Fibroblast of villous mesenchyme (primary cell): ENCODE data around the gene RPUSD2. TPM values are rescaled to one million over a fixed set of nuclear protein-coding genes. Genes with fewer than 3 reads are reported as not detected.
A peak's percentile ranks its signal among the peaks of the same experiment; 100 is the strongest.

Experiments
- DNase-seq: peaks from one replicate; pipeline ENCODE4 v3.0.0-alpha.2; 2010; ENCODE audit warnings: low read depth
- H3K4me3 ChIP-seq: 2 replicates; pipeline ENCODE4 v1.5.1; 2011; ENCODE audit warnings: low read depth, mild to moderate bottlenecking, low read length
- total RNA-seq: library from RNA; depleted of rRNA; stranded (reverse); fragments of >200 nt; gene quantifications from 2 replicates; pipeline ENCODE4 v1.2.3, GENCODE V29; 2012
- TF ChIP-seq, protein P1 (sequence below): IDR thresholded peaks from 2 replicates; pipeline ENCODE4 v1.5.1; 2012; ENCODE audit warnings: low read depth, mild to moderate bottlenecking, low read length; ENCODE audit not compliant: insufficient read depth

The RPUSD2 gene
- total RNA-seq, 1 donor = 11.2 TPM

DNA sequence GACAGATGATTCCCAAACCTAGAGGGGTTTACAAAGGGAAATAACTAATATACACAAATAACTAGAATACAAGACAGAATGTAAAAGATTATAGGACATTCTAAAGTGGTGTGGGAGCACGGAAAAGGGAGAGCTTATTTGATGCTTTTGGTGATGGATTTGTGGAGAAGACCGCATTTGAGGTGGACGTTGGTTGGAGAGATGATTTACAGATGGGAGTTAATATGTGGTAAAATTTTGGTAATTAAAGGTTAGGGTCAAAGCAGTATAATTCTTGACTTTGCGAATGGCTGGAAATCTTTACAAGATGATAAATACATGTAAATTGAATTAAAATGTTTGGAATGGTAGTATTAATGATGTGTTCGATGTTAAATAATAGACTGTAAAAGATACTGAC, 26.1 kb downstream of the RPUSD2 start:
- no peak for DNase-seq
- TF ChIP-seq, protein P1, sequence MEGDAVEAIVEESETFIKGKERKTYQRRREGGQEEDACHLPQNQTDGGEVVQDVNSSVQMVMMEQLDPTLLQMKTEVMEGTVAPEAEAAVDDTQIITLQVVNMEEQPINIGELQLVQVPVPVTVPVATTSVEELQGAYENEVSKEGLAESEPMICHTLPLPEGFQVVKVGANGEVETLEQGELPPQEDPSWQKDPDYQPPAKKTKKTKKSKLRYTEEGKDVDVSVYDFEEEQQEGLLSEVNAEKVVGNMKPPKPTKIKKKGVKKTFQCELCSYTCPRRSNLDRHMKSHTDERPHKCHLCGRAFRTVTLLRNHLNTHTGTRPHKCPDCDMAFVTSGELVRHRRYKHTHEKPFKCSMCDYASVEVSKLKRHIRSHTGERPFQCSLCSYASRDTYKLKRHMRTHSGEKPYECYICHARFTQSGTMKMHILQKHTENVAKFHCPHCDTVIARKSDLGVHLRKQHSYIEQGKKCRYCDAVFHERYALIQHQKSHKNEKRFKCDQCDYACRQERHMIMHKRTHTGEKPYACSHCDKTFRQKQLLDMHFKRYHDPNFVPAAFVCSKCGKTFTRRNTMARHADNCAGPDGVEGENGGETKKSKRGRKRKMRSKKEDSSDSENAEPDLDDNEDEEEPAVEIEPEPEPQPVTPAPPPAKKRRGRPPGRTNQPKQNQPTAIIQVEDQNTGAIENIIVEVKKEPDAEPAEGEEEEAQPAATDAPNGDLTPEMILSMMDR = no peak
- peak overlapping the region; percentile 94 for H3K4me3 ChIP-seq

DNA sequence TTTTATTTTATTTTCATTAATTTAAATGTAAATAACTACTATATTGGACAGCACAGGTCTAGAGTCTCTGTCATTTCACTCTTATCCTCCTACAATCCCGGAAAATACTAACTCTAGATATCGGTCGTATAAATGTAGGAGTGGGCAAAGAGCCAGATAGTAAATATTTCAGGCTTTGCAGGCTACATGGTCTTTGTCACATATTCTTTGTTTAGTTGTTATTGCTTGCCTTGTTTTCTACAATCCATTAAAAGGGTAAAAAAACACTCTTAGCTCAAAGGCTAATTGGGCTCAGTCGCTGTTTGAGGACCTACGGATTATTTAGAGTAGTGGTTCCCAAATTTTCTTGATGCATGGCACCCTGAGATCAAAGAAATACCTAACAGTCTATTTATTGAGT, 26.7 kb downstream of the RPUSD2 start:
- peak overlapping the region; percentile 94 for H3K4me3 ChIP-seq
- DNase-seq = peak; percentile 14
- TF ChIP-seq, protein P1 = no peak

DNA sequence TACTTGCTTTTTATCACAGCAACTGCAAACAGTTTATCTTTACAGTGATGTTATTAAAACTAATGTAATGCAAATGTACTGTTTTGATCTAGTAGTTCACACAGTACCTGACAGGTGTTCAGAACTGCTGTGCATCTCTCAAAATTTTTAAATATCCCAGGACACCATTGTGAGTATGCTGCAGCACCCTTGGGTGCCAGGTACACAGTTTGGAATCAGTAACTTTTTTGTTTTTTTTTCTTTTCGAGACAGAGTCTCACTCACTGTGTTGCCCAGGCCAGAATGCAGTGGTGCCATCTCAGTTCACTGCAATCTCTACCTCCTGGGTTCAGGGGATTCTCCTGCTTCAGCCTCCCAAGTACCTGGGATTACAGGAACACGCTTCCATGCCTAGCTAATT, 27.9 kb downstream of the RPUSD2 start:
- no peak for DNase-seq
- TF ChIP-seq, protein P1 = no peak
- no peak overlapping the region for H3K4me3 ChIP-seq

DNA sequence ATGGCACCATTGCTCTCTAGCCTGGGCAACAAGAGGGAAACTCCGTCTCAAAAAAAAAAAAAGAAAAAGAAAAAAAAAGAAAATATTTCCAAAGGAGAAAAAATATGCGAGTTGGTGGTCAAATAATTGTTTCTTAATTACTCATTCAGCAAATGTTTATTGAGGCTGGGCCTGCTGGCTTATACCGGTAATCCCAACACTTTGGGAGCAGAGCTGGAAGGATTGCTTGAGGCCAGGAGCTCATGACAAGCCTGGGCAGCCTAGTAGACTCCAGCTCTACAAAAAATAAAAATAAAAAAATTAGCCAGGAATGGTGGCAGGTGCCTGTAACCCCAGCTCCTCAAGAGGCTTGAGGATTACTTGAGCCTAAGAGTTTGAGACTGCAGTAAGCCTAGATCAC, 29.0 kb downstream of the RPUSD2 start:
- TF ChIP-seq, protein P1 = no peak
- H3K4me3 ChIP-seq = no peak overlapping the region
- peak; percentile 23 for DNase-seq

DNA sequence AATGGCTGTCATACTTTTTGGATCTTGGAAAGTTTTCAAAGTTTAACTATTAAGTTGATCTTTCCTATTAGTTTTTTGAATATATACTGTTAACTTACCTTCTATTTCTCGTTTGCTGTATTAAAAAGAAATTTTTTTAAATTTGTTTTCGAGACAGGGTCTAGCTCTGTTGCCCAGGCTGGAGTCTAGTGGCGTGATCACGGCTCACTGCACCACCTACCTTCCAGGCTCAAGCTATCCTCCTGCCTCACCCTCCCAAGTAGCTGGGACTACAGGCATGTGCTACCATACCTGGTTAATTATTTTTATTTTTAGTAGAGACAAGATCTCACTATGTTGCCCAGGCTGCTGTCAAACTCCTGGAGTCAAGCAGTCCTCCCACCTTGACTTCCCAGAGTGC, 29.6 kb downstream of the RPUSD2 start:
- TF ChIP-seq, protein P1 = no peak
- no peak for DNase-seq
- H3K4me3 ChIP-seq = no peak overlapping the region

DNA sequence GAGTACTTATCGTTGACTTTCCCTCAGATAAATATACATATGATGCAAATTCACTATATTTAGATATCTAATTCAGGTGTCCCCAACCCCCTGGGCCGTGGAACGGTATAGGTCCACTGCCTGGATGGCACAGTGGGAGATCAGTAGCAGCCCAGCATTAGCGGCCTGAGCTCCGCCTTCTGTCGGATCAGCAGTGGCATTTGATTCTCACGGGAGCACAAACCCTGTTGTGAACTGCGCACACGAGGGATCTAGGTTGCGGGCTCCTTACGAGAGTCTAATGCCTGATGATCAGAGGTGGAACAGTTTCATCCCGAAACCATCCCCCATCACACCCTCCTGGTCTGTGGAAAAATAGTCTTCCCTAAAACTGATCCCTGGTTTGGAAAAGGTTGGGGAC, 31.9 kb downstream of the RPUSD2 start:
- peak; percentile 12 for DNase-seq
- TF ChIP-seq, protein P1 = no peak
- H3K4me3 ChIP-seq = no peak overlapping the region

DNA sequence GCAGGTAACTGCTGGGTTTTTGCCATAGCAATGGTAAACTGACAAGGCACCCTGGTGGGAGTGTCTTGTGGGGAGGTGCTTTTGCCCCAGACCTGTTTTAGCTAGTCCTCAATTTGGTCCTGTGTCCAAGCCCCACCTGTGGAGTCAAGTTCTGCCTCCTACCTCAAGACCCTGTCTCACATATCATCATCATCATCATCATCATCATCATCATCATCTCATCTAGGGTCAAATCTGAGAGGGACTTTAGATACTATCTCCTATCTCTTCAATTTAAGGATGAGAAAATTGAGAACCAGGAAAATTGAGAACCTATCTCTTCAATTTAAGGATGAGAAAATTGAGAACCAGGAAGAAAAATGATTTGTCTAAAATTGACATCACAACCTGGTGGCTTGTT, 34.8 kb downstream of the RPUSD2 start:
- no peak for DNase-seq
- no peak overlapping the region for H3K4me3 ChIP-seq
- TF ChIP-seq, protein P1 = no peak
